NCI-H69 (cell line): Measurements from ENCODE around the gene CHRM5.
A peak's percentile ranks its signal among the peaks of the same experiment; 100 is the strongest.

Source experiments
- DNase-seq: peaks from one replicate; lab custom pipeline; 2025; lab: John Stamatoyannopoulos, UW

Gene CHRM5

GRCh38 chr15:33968224-33968623 lies at the start of gene CHRM5:
TSS of gene CHRM5 (plus strand) at chr15:33968497. CDS start at chr15:34062718, 94,221 bp downstream.
- peak; percentile 81 for DNase-seq

GRCh38 chr15:33923446-33923845 lies 44.9 kb upstream of the CHRM5 start:
- DNase-seq, result no peak

- no peak for DNase-seq
Measured at GRCh38 chr15:33926260-33926659, 42.0 kb upstream of the CHRM5 start.

GRCh38 chr15:33932734-33933133 lies 35.6 kb upstream of the CHRM5 start:
- no peak for DNase-seq

GRCh38 chr15:33934396-33934795 lies 33.9 kb upstream of the CHRM5 start:
- no peak for DNase-seq

- no peak for DNase-seq
Measured at GRCh38 chr15:33934921-33935320, 33.4 kb upstream of the CHRM5 start.

- peak; percentile 13 for DNase-seq
Measured at GRCh38 chr15:33941279-33942063, 26.8 kb upstream of the CHRM5 start.

- DNase-seq, result no peak
Measured at GRCh38 chr15:33946152-33946551, 22.1 kb upstream of the CHRM5 start.

GRCh38 chr15:33955945-33956344 lies 12.4 kb upstream of the CHRM5 start:
- peak; percentile 79 for DNase-seq

- DNase-seq, result no peak
Measured at GRCh38 chr15:33956397-33956796, 11.9 kb upstream of the CHRM5 start.

GRCh38 chr15:33959844-33960548 lies 8.3 kb upstream of the CHRM5 start:
- DNase-seq, result no peak

GRCh38 chr15:33960549-33960935 lies 7.8 kb upstream of the CHRM5 start:
- DNase-seq, result no peak

GRCh38 chr15:33963831-33964664 lies 4.2 kb upstream of the CHRM5 start:
- peak; percentile 54 for DNase-seq

- DNase-seq, result no peak
Measured at GRCh38 chr15:33964665-33965040, 3.6 kb upstream of the CHRM5 start.

GRCh38 chr15:33968821-33969220 lies 524 bp downstream of the CHRM5 start:
- no peak for DNase-seq

- DNase-seq, result no peak
Measured at GRCh38 chr15:33971811-33972210, 3.5 kb downstream of the CHRM5 start.

GRCh38 chr15:33975022-33975565 lies 6.8 kb downstream of the CHRM5 start:
- DNase-seq, result no peak

- DNase-seq, result no peak
Measured at GRCh38 chr15:33980159-33980558, 11.9 kb downstream of the CHRM5 start.

GRCh38 chr15:33982516-33982915 lies 14.2 kb downstream of the CHRM5 start:
- no peak for DNase-seq

- DNase-seq, result no peak
Measured at GRCh38 chr15:33985287-33985686, 17.0 kb downstream of the CHRM5 start.

- no peak for DNase-seq
Measured at GRCh38 chr15:33985751-33986150, 17.5 kb downstream of the CHRM5 start.

GRCh38 chr15:33987444-33987843 lies 19.1 kb downstream of the CHRM5 start:
- DNase-seq, result no peak
